Spinal cord (tissue), 10 donors: ENCODE measurements around the gene THAP7. TPM values are rescaled to one million over a fixed set of nuclear protein-coding genes. Genes with fewer than 3 reads are reported as not detected.
"Not testable (repeated sequence)": the region's sequence is repeated elsewhere in the genome, so short reads cannot be mapped to it uniquely, and the experiment has no call there.

Experiments used
- DNase-seq, 6 donors: peaks; one replicate each; pipeline versions ENCODE4 v3.0.0 to v3.0.0-alpha.2; 2013 to 2015; ENCODE audit warnings: low spot score in 6 of 6, low read depth in 4 of 6
- H3K27ac ChIP-seq: one replicate; pipeline ENCODE4 v1.5.1; 2013; ENCODE audit warnings: low read depth, low read length, control low read depth
- H3K27me3 ChIP-seq: one replicate; pipeline ENCODE4 v1.6.1; 2013; ENCODE audit warnings: low read length; ENCODE audit not compliant: control insufficient read depth, insufficient read depth
- H3K36me3 ChIP-seq: one replicate; pipeline ENCODE4 v1.6.1; 2013; ENCODE audit warnings: low read length; ENCODE audit not compliant: control insufficient read depth, insufficient read depth
- H3K4me1 ChIP-seq: one replicate; pipeline ENCODE4 v1.6.1; 2013; ENCODE audit warnings: low read length; ENCODE audit not compliant: control insufficient read depth, insufficient read depth
- H3K4me3 ChIP-seq: one replicate; pipeline ENCODE4 v1.5.1; 2013; ENCODE audit warnings: low read depth, low read length, control low read depth
- H3K9me3 ChIP-seq: one replicate; pipeline ENCODE4 v1.6.1; 2013; ENCODE audit warnings: low read length; ENCODE audit not compliant: control insufficient read depth, insufficient read depth
- WGBS: methylation state at CpG from one replicate; pipeline ENCODE4 v1.1.5; 2013; ENCODE audit warnings: missing lambda C conversion rate; ENCODE audit not compliant: insufficient coverage; 5-methylcytosine and 5-hydroxymethylcytosine counted together
- long read RNA-seq, 4 donors: transcript quantifications; one replicate each; lab custom pipeline, GENCODE V29; 2026
- polyA plus RNA-seq, 2 donors: library from polyadenylated mRNA; unstranded; fragments of 120-200 nt; gene quantifications; one replicate each; pipeline ENCODE4 v1.2.1, GENCODE V29; 2013; ENCODE audit not compliant: insufficient read length in 2 of 2
- total RNA-seq, 2 donors: library from RNA; depleted of rRNA in 1 of 2; stranded (reverse); fragments of 120-200 nt in 1 of 2; fragments of >200 nt in 1 of 2; gene quantifications; one replicate each; pipeline versions ENCODE4 v1.2.3 to v1.2.4, GENCODE V29; 2013 to 2014
- donor health status: healthy.

The THAP7 gene, protein sequence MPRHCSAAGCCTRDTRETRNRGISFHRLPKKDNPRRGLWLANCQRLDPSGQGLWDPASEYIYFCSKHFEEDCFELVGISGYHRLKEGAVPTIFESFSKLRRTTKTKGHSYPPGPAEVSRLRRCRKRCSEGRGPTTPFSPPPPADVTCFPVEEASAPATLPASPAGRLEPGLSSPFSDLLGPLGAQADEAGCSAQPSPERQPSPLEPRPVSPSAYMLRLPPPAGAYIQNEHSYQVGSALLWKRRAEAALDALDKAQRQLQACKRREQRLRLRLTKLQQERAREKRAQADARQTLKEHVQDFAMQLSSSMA
- total RNA-seq (10 to 100 TPM; 15.1 to 37.2 TPM), polyA plus RNA-seq (10 to 100 TPM; 29.4 to 30.9 TPM)
- long read RNA-seq, donor 1, transcript THAP7-204 (2 exons, 1,809 nt): minor isoform, 6 of 26 reads
- long read RNA-seq, donor 1, transcript THAP7-208 (3 exons, 1,957 nt): major isoform, 13 of 26 reads
- long read RNA-seq, donor 1, partial matches to known transcripts: 0 of 26 reads
- long read RNA-seq, donor 1, other reads (novel, unspliced or antisense): 0 of 26 reads
- long read RNA-seq, donor 2, partial matches to known transcripts: 0 of 9 reads
- long read RNA-seq, donor 2, other reads (novel, unspliced or antisense): 0 of 9 reads
- long read RNA-seq, donor 3, transcript THAP7-204 (2 exons, 1,809 nt): minor isoform, 5 of 15 reads
- long read RNA-seq, donor 3, transcript THAP7-208 (3 exons, 1,957 nt): major isoform, 6 of 15 reads
- long read RNA-seq, donor 3, partial matches to known transcripts: 0 of 15 reads
- long read RNA-seq, donor 3, other reads (novel, unspliced or antisense): 0 of 15 reads
- long read RNA-seq, donor 4, transcript THAP7-204 (2 exons, 1,809 nt): minor isoform, 5 of 21 reads
- long read RNA-seq, donor 4, transcript THAP7-208 (3 exons, 1,957 nt): minor isoform, 6 of 21 reads
- long read RNA-seq, donor 4, transcript THAP7-202 (5 exons, 1,144 nt): major isoform, 7 of 21 reads
- long read RNA-seq, donor 4, partial matches to known transcripts: 0 of 21 reads
- long read RNA-seq, donor 4, other reads (novel, unspliced or antisense): 0 of 21 reads

DNA sequence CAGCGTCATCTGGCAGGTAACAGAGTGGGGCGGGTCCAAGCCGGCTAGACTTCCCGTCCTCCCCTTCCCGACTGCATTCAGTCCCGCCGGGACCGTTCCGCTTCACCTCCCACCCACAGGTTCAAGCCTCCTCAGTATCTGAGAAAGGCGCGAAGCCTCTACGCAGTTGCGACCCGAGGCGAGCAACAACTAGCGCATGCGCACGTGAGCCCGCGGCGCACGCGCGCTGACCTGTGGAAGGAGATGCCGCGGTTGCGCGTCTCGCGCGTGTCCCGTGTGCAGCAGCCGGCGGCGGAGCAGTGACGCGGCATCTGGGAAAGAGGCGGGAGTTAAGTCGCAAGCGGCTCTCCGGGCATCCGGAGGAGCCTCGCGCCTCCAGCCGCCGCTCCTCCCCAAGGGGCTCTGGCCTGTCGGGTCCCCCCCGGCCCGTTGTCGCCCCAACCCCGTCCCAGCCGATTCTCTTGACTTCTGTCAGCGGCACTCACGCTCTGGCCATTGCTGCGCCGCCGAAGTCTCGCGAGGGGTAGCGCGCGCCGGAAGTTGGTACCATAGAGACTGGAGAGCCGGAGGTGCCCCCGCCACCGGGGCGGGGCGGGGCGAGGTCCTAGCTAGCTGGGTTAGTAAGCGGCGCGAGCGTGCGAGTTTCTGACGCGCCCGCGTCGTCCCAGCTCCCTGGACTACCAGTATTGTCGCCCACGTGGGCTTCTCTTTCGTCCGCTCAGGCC, at the start of gene THAP7:
THAP7 (minus strand) TSS at position 518 of the 725 bp plus-strand sequence; CDS start at position 311, 207 bp downstream.
- Histone ChIP-seq H3K27ac (peak within 1 kb of the TSS; percentile 99), H3K4me3 (peak within 1 kb of the TSS; percentile 88), H3K27me3 (no peaks in the 10 kb centered on the region), H3K9me3 (no peaks in the 10 kb centered on the region), H3K36me3 (peaks cover 59% of the 10 kb centered on the region), H3K4me1 (peaks cover 39% of the 10 kb centered on the region)
- WGBS: under 1% methylated on average over 83 of the region's 83 CpGs
- peak; percentile 88 to 99 (median 93) for DNase-seq

DNA sequence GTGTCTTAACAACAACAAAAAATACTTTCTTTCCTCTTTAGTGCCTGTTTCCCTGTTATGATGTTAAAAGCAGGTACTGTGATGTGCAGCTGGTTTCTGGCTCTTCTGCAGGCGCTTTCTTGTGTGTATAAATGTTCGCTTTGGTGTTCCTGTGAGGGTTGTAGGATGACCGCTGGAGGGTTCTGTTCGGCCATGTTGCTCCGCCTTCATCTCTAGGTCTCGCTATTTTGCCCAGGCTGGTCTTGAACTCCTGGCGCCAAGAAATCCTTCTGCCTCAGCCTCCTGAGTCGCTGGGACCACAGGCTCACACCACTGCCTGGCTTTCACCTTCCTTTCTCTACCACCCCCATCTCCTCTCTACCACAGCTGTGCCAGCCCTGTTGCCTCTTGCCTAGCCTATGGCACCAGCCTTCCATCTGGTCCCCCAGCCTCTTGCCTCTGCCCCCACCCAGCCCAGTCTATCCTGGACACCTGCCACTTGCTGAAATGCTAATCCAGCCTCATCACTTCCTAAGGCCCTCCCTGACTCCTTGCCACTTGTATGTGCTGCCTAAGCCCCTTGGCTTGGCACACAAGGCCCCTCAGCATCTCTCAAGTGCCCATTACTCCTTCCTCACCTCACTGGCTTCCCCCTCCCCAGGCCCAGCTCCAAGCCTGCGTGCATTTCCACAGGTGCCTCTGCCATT, 49.4 kb upstream of the THAP7 start:
- Histone ChIP-seq H3K27me3 (no peaks in the 10 kb centered on the region), H3K36me3 (no peaks in the 10 kb centered on the region), H3K27ac (no peak overlapping the region), H3K9me3 (no peaks in the 10 kb centered on the region), H3K4me3 (no peak overlapping the region), H3K4me1 (peaks cover 4% of the 10 kb centered on the region)
- 87% methylated on average over 8 of the region's 9 CpGs for WGBS
- no peak for DNase-seq

DNA sequence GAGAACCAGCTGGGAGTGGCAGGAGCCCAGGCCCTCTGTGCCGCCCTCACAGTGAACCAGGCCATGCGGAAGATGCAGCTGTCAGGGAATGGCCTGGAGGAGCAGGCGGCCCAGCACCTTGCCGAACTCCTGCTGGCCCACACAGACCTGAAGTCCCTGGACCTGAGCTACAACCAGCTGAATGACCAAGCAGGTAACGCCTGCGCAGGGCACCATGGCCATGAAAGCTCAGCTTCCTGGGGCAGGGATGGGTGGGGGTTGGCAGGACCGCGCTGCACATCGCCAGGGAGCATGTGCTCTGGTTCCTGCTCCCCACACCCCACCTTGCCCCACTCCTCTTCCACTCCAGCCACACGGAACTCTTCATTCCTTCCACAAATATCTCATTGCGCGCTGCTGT, 47.0 kb upstream of the THAP7 start:
- WGBS: no CpG with 5 or more reads among the region's 12 CpGs
- not testable (repeated sequence) for H3K4me3 ChIP-seq, H3K36me3 ChIP-seq, H3K27me3 ChIP-seq, H3K9me3 ChIP-seq, DNase-seq, H3K27ac ChIP-seq
- H3K4me1 ChIP-seq: peaks cover 26% of the 10 kb centered on the region

DNA sequence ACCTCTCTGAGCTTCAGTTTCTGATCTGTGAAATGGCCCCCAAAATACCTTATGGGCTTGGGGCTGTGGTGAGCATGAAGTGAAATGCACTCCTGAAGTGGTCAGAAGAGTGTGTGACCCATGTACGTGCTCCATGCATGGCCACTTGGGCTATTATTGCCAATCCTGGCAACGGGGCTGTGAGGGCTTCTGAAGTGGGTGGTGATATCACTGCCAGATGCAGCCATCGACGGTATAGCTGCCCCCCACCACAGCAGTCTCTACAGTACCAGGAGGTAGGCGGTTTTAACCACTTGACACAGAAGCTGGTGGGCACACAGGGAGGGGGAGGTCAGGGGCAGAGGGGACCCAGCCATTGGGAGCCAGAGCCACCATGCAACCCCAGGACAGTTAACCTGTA, 46.5 kb upstream of the THAP7 start:
- not testable (repeated sequence) for H3K9me3 ChIP-seq, H3K4me3 ChIP-seq, DNase-seq, H3K27me3 ChIP-seq, H3K36me3 ChIP-seq, H3K27ac ChIP-seq
- 94% methylated on average over 2 of the region's 5 CpGs for WGBS
- peaks cover 27% of the 10 kb centered on the region for H3K4me1 ChIP-seq

DNA sequence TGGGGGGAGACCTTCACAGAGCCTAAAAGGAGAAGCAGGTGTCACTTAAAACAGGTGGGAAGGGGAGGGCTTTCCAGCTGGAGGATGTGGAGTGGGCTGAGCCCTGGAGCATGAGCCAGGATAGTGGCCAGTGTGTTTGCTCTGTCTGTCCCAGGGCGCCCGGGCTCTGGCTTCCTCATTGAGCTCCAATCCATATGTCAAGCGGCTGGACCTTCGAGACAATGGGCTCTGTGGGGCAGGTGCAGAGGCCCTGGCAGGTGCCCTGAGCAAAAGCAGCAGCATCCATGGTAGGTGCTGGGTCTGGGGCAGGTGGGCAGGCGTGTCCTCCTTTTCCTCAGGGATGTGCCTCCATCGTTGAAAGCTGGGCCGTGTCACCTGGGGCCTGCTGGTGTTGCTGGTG, 45.8 kb upstream of the THAP7 start:
- Histone ChIP-seq H3K4me1 (peaks cover 27% of the 10 kb centered on the region), H3K27ac (no peak overlapping the region), H3K9me3 (no peaks in the 10 kb centered on the region), H3K4me3 (no peak overlapping the region), H3K27me3 (no peaks in the 10 kb centered on the region), H3K36me3 (no peaks in the 10 kb centered on the region)
- no peak for DNase-seq
- 79% methylated on average over 6 of the region's 7 CpGs for WGBS

DNA sequence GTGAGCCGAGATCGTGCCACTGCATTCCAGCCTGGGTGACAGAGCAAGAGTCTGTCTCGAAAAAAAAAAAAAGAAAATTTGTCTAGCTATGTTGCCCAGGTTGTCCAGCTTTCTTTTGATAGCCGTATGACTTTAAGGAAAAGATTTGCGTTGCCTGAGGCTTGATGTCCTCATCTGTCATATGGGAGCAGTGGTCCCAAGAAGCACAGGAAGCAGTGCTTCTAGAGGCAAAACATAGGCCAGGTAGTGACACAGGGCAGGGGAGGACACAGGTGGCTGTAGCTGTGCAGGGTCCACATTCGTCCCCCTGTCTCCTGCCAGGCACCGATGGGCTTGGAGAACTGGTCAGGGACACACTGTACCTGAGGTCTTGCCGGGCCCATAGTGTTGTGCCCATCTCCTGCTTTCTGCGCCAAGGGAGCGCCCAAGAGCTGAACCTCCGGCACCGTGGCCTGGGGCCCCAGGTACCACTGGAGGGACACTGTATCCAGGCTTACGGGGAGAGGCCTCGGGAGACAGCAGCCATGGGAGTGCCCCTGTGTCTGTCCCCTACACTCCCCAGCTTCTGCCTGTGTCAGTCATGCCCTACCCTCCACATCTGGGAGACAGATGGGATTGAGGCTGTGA, 45.2 kb upstream of the THAP7 start:
- no peak overlapping the region for H3K4me3 ChIP-seq
- no peak for DNase-seq
- WGBS: 95% methylated on average over 14 of the region's 14 CpGs

DNA sequence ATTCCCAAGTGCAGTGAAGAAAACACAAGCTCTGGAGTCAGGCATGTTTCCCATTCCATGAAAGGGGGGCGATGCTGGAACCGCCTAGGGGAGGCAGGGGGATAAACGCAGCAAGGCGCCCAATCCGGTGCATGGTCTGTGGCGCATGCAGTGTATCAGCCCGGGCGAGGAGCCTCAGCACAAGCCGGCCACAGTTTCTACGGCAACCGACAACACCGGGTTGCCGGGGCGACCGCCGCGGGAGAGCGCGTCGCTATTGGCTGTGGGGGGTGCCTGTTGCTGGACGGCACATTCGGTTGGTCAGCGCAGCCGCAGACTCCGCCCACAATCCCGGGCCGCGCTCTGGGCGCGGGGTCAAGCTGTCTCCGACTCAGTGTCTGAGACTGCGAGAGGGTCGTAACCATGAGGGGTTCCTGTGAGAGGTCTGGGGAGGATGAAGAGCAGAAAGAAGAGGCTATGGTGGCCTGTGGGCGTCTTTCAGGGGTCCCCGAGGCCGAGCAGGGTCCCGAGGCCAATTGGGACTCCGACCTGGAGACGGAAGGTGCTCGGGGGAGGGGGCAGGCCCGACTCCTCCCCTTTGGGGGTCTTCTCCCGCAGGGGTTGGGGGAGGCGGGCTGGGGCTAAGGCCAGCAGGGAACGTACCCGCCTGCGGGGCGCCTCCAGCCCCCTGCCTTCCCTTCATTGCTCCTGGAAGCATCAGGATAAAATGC, 43.8 kb upstream of the THAP7 start, which contains the start of gene LRRC74B:
LRRC74B (plus strand) TSS at position 362 of the 710 bp plus-strand sequence; CDS start at position 403, 41 bp downstream.
- H3K27me3 ChIP-seq: no peaks in the 10 kb centered on the region
- no peaks in the 10 kb centered on the region for H3K36me3 ChIP-seq
- H3K9me3 ChIP-seq: no peaks in the 10 kb centered on the region
- peak within 1 kb of the TSS; percentile 56 for H3K4me3 ChIP-seq
- H3K4me1 ChIP-seq: peaks cover 27% of the 10 kb centered on the region
- peak; percentile 79 to 98 (median 86) for DNase-seq
- 0% methylated on average over 43 of the region's 47 CpGs for WGBS
- H3K27ac ChIP-seq: peak within 1 kb of the TSS; percentile 78

More for the DNA sequence above, 45.2 kb upstream of the THAP7 start:
- H3K27ac ChIP-seq: no peak overlapping the region
- H3K36me3 ChIP-seq: no peaks in the 10 kb centered on the region
- H3K27me3 ChIP-seq: no peaks in the 10 kb centered on the region
- peaks cover 27% of the 10 kb centered on the region for H3K4me1 ChIP-seq
- H3K9me3 ChIP-seq: no peaks in the 10 kb centered on the region

DNA sequence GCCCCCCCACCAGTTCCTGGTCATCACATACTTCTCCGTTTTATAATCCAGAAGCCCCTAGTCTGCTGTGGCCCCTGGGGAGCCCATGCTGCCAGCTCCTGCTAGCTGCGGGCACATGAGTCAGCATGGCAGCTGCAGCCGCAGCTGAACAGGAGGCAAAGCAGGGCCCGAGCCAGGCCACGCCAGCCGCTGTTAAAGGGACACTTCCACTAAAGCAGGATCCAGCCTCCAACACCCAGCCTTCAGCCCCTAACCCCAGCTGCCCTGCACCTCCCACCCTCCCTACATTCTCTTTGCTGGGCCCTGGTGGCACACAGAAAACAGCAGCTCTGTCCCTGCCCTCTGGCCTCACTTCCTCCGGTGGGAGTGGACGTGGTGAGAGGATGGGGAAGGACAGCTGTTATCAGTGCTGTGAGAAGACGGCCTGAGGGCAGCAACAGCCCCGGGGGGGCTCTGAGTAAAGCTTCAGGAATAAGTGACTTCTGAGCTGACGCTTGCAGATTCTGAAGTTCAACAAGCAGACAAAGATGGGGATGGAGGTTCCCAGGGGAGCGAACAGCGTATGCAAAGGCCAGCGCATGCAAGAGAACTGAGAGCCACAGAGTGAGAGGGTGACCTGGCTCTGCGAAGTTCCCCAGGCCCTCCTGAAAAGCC, 43.1 kb upstream of the THAP7 start:
- Histone ChIP-seq H3K4me1 (peaks cover 27% of the 10 kb centered on the region), H3K9me3 (no peaks in the 10 kb centered on the region), H3K36me3 (no peaks in the 10 kb centered on the region), H3K27me3 (no peaks in the 10 kb centered on the region), H3K4me3 (peak overlapping the region; percentile 56), H3K27ac (peak overlapping the region; percentile 78)
- DNase-seq: peak in 2 of 6 donors; percentile 12 to 52
- 3% methylated on average over 15 of the region's 15 CpGs for WGBS
